H1 (cell line): ENCODE results near the gene TEX35. TPM values are rescaled to one million over a fixed set of nuclear protein-coding genes. Genes with fewer than 3 reads are reported as not detected.

ENCODE experiments used
- CTCF ChIA-PET: fragments of 300-600 bp; sonication (Branson Sonifier 250); formaldehyde crosslinking; loops from one replicate; lab custom pipeline; 2021; ENCODE audit not compliant: partially characterized antibody; lab: Charles Lee
- POLR2A ChIA-PET: fragments of 300-600 bp; sonication (Branson Sonifier 250); formaldehyde crosslinking; loops from one replicate; lab custom pipeline; 2021; ENCODE audit warnings: inconsistent platforms; ENCODE audit not compliant: partially characterized antibody; lab: Charles Lee
- DNase-seq, 2 experiments: peaks; one replicate each; pipeline versions ENCODE4 v3.0.0 to v3.0.0-alpha.2; 2010 to 2022; ENCODE audit warnings: low spot score in 2 of 2, low read depth in 1 of 2, mixed read lengths in 1 of 2
- FAIRE-seq: peaks from 2 replicates; lab custom pipeline; 2011; peaks lifted over from hg19 to GRCh38; lab: Jason Lieb, UNC
- H2AFZ ChIP-seq: 2 replicates; pipeline ENCODE4 v1.8.1; 2012; ENCODE audit warnings: low read length, inconsistent platforms
- H2AK5ac ChIP-seq: 2 replicates; pipeline ENCODE4 v1.6.1; 2013; ENCODE audit warnings: low read depth, low read length
- H2BK120ac ChIP-seq: replicated peaks from 2 replicates; pipeline ENCODE3; 2013; ENCODE audit warnings: low read depth, low read length, inconsistent platforms
- H2BK12ac ChIP-seq: 2 replicates; pipeline ENCODE4 v1.6.1; 2013; ENCODE audit warnings: low read depth, low read length
- H2BK15ac ChIP-seq: 2 replicates; pipeline ENCODE4 v1.6.1; 2013; ENCODE audit warnings: low read length
- H2BK20ac ChIP-seq: 2 replicates; pipeline ENCODE4 v1.6.1; 2013; ENCODE audit warnings: low read length
- H2BK5ac ChIP-seq: 2 replicates; pipeline ENCODE4 v1.6.1; 2013; ENCODE audit warnings: low read depth, low read length
- H3K14ac ChIP-seq: 2 replicates; pipeline ENCODE4 v1.6.1; 2013; ENCODE audit warnings: inconsistent platforms; ENCODE audit not compliant: insufficient read length
- H3K18ac ChIP-seq: 2 replicates; pipeline ENCODE4 v1.6.1; 2013; ENCODE audit warnings: low read length; ENCODE audit errors: extremely low read depth
- H3K23ac ChIP-seq: 2 replicates; pipeline ENCODE4 v1.6.1; 2013; ENCODE audit warnings: inconsistent platforms; ENCODE audit not compliant: insufficient read length
- H3K23me2 ChIP-seq: 2 replicates; pipeline ENCODE4 v1.6.1; 2013; ENCODE audit warnings: low read depth, low read length
- H3K27ac ChIP-seq: 2 replicates; pipeline ENCODE4 v1.6.1; 2011; ENCODE audit warnings: low read depth, low read length, inconsistent platforms
- H3K27me3 ChIP-seq, 4 experiments: replicated peaks in 1 of 4; 1 replicate in 1 of 4; 2 replicates in 3 of 4; pipeline versions ENCODE4 v1.6.1 to v1.8.1; 2011 to 2013; ENCODE audit warnings: low read length in 3 of 4, mild to moderate bottlenecking in 3 of 4, inconsistent platforms in 2 of 4, mixed read lengths in 2 of 4, moderate library complexity in 1 of 4; ENCODE audit not compliant: control insufficient read depth in 3 of 4, insufficient read depth in 3 of 4; ENCODE audit errors: extremely low read depth in 1 of 4
- H3K36me3 ChIP-seq, 4 experiments: 2 replicates each; pipeline versions ENCODE4 v1.6.1 to v1.8.1; 2011 to 2013; ENCODE audit warnings: mild to moderate bottlenecking in 4 of 4, low read length in 3 of 4, moderate library complexity in 2 of 4, control low read depth in 1 of 4, inconsistent platforms in 1 of 4; ENCODE audit not compliant: insufficient read depth in 4 of 4, control insufficient read depth in 2 of 4
- H3K4ac ChIP-seq: replicated peaks from 2 replicates; pipeline ENCODE3; 2013; ENCODE audit warnings: low read length, low read depth, mixed read lengths, inconsistent platforms; ENCODE audit not compliant: insufficient read length
- H3K4me1 ChIP-seq, 4 experiments: replicated peaks in 1 of 4; 1 replicate in 1 of 4; 2 replicates in 3 of 4; pipeline versions ENCODE4 v1.6.1 to v1.8.1; 2011 to 2013; ENCODE audit warnings: low read length in 3 of 4, inconsistent platforms in 2 of 4, mixed read lengths in 1 of 4; ENCODE audit not compliant: insufficient read depth in 4 of 4, control insufficient read depth in 3 of 4
- H3K4me2 ChIP-seq, 2 experiments: 2 replicates each; pipeline versions ENCODE4 v1.6.1 to v1.8.1; 2011 to 2013; ENCODE audit warnings: low read depth in 2 of 2, low read length in 2 of 2, control low read depth in 1 of 2, inconsistent platforms in 1 of 2, mild to moderate bottlenecking in 1 of 2; ENCODE audit not compliant: insufficient read depth in 1 of 2
- H3K4me3 ChIP-seq, 4 experiments: fragments of 200-600, 300-600 bp in 1 of 4; sonication (generic), shearing (Covaris generic), sonication (Bioruptor Twin) in 1 of 4; 2 replicates each; pipeline versions ENCODE4 v1.5.1 to v1.8.1; 2011 to 2016; ENCODE audit warnings: low read length in 4 of 4, low read depth in 3 of 4, control low read depth in 2 of 4, inconsistent platforms in 2 of 4, mild to moderate bottlenecking in 2 of 4, mixed read lengths in 1 of 4, moderate library complexity in 1 of 4; ENCODE audit not compliant: insufficient read depth in 2 of 4; ENCODE audit errors: extremely low read depth in 1 of 4
- H3K56ac ChIP-seq: replicated peaks from 2 replicates; pipeline ENCODE3; 2013; ENCODE audit warnings: low read depth, mild to moderate bottlenecking, mixed read lengths, low read length, inconsistent platforms; ENCODE audit not compliant: insufficient read length
- H3K79me1 ChIP-seq: 2 replicates; pipeline ENCODE4 v1.6.1; 2013; ENCODE audit warnings: low read depth, low read length, control low read depth
- H3K79me2 ChIP-seq, 2 experiments: 2 replicates each; pipeline versions ENCODE4 v1.6.1 to v1.8.1; 2012 to 2013; ENCODE audit warnings: low read length in 2 of 2, mild to moderate bottlenecking in 2 of 2, inconsistent platforms in 1 of 2; ENCODE audit not compliant: insufficient read depth in 2 of 2, control insufficient read depth in 1 of 2
- H3K9ac ChIP-seq, 4 experiments: replicated peaks in 1 of 4; 1 replicate in 1 of 4; 2 replicates in 3 of 4; pipeline versions ENCODE4 v1.6.1 to v1.8.1; 2011 to 2013; ENCODE audit warnings: low read depth in 3 of 4, low read length in 3 of 4, control low read depth in 2 of 4, mild to moderate bottlenecking in 2 of 4, moderate library complexity in 2 of 4, inconsistent platforms in 1 of 4; ENCODE audit errors: extremely low read depth in 1 of 4
- H3K9me3 ChIP-seq, 2 experiments: 2 replicates each; pipeline versions ENCODE4 v1.6.1 to v1.8.1; 2012 to 2013; ENCODE audit warnings: mild to moderate bottlenecking in 2 of 2, moderate library complexity in 2 of 2, control low read depth in 1 of 2, inconsistent platforms in 1 of 2, low read depth in 1 of 2, low read length in 1 of 2, mixed read lengths in 1 of 2; ENCODE audit not compliant: insufficient read depth in 2 of 2
- H4K20me1 ChIP-seq, 2 experiments: replicated peaks in 1 of 2; 2 replicates each; pipeline versions ENCODE3 to v1.8.1; 2011 to 2013; ENCODE audit warnings: inconsistent platforms in 2 of 2, low read length in 2 of 2, mild to moderate bottlenecking in 1 of 2; ENCODE audit not compliant: insufficient read depth in 2 of 2, control insufficient read depth in 1 of 2
- H4K5ac ChIP-seq: 2 replicates; pipeline ENCODE4 v1.6.1; 2013; ENCODE audit warnings: low read length, low read depth, mixed read lengths, inconsistent platforms; ENCODE audit not compliant: insufficient read length
- H4K8ac ChIP-seq: 2 replicates; pipeline ENCODE4 v1.8.0; 2013; ENCODE audit warnings: mild to moderate bottlenecking, moderate library complexity, low read length, inconsistent platforms; ENCODE audit not compliant: insufficient read depth; ENCODE audit errors: extremely low read depth
- H4K91ac ChIP-seq: replicated peaks from 2 replicates; pipeline ENCODE3; 2013; ENCODE audit warnings: low read length, mixed read lengths, inconsistent platforms; ENCODE audit not compliant: insufficient read length
- SIN3A ChIP-seq, 2 experiments: IDR thresholded peaks in 1 of 2; conservative IDR thresholded peaks in 1 of 2; 2 replicates each; pipeline ENCODE4 v1.6.1; 2011 to 2012; ENCODE audit warnings: low read length in 2 of 2, improper control_type of control experiment in 1 of 2, low read depth in 1 of 2, mild to moderate bottlenecking in 1 of 2
- TBP ChIP-seq: IDR thresholded peaks from 2 replicates; pipeline ENCODE4 v1.6.1; 2011; ENCODE audit warnings: low read depth, low read length, improper control_type of control experiment
- WGBS, 2 experiments: shearing (Covaris generic) in 1 of 2; methylation state at CpG; one replicate each; pipeline versions ENCODE4 v1.1.6 to v1.1.7; 2013 to 2015; ENCODE audit warnings: low lambda C conversion rate in 2 of 2, mixed read lengths in 2 of 2, inconsistent platforms in 1 of 2, low coverage in 1 of 2, missing lambda C conversion rate in 1 of 2; ENCODE audit not compliant: insufficient replicate concordance in 2 of 2, insufficient coverage in 1 of 2, insufficient read length in 1 of 2; ENCODE audit errors: extremely low coverage in 1 of 2, missing lambda C conversion rate in 1 of 2; 5-methylcytosine and 5-hydroxymethylcytosine counted together
- polyA plus RNA-seq, 7 experiments: library from polyadenylated mRNA; depleted of rRNA in 3 of 7; stranded (reverse) in 5 of 7; unstranded in 2 of 7; fragments of >200 nt in 5 of 7; fragments of 200-250 nt in 2 of 7; gene quantifications; 1 replicate in 5 of 7; 2 replicates in 1 of 7; 4 replicates in 1 of 7; pipeline versions ENCODE4 v1.2.1 to v1.2.3, GENCODE V29; 2011 to 2013; ENCODE audit warnings: missing spikeins in 2 of 7, mixed read lengths in 2 of 7
- total RNA-seq: library from RNA; stranded (reverse); fragmentation: NEBNext Ultra II Directional; extraction: Animal tissue kit (Norgen Biotek cat#: 25700); gene quantifications from 2 replicates; pipeline ENCODE4 v1.2.1, GENCODE V29; 2021

TEX35 gene
- total and polyA plus RNA-seq, 2 of the 8 experiments (the other 6 are each of a cell fraction or from before 2014, with no cell fraction given), result 0.03 TPM; not detected in 1

GRCh38 chr1:178495741-178496409 is 17.0 kb upstream of the TEX35 start:
- no peak overlapping the region for H2BK20ac ChIP-seq
- no peak overlapping the region for H3K4me3 ChIP-seq
- no peaks in the 10 kb centered on the region; the same call in 1 of the 2 replicates for H3K23me2 ChIP-seq
- H3K4me1 ChIP-seq, result no peaks in the 10 kb centered on the region; a peak in 1 of 7 replicates
- H4K20me1 ChIP-seq, result no peaks in the 10 kb centered on the region
- no peak overlapping the region for H3K14ac ChIP-seq
- H3K23ac ChIP-seq, result no peak overlapping the region
- no peaks in the 10 kb centered on the region for H3K79me2 ChIP-seq
- no peak for FAIRE-seq
- H3K4ac ChIP-seq, result no peak overlapping the region
- H3K9ac ChIP-seq, result no peak overlapping the region
- H4K5ac ChIP-seq, result no peak overlapping the region
- H3K9me3 ChIP-seq, result no peaks in the 10 kb centered on the region
- no peak overlapping the region for H2AK5ac ChIP-seq
- no peak overlapping the region for H2AFZ ChIP-seq
- TF ChIP-seq SIN3A (conservative IDR thresholded peaks at IDR 0.05 in 1 of 2, IDR thresholded peaks at IDR 0.05 in 1 of 2; ENCODE audit: low read depth in 1 of 2, low read length in 2 of 2) (no peak), TBP (no peak)
- no peak overlapping the region for H3K18ac ChIP-seq
- no peak overlapping the region for H3K4me2 ChIP-seq
- H3K27me3 ChIP-seq, result no peaks in the 10 kb centered on the region
- H2BK15ac ChIP-seq, result no peak overlapping the region
- no peaks in the 10 kb centered on the region for H3K79me1 ChIP-seq
- no peaks in the 10 kb centered on the region for H3K36me3 ChIP-seq
- ChIA-PET POLR2A (no interaction called here), CTCF (interaction anchor here (0.7 to 2.1 kb wide), 5 partner anchors 36 to 583 kb away, joined by 3 to 6 read pairs (median 3); no protein-coding TSS in a partner anchor)
- H2BK120ac ChIP-seq, result no peak overlapping the region
- peak in 1 of 2 experiments; percentile 34 for DNase-seq
- no peak overlapping the region for H2BK5ac ChIP-seq
- no peak overlapping the region for H4K8ac ChIP-seq
- H2BK12ac ChIP-seq, result no peak overlapping the region
- WGBS, 2 experiments, result 92% methylated on average over 12 of the region's 16 CpGs; no CpG with 5 or more reads in 1 of the 2 experiments
- H3K27ac ChIP-seq, result no peak overlapping the region
- H4K91ac ChIP-seq, result no peak overlapping the region
- H3K56ac ChIP-seq, result no peak overlapping the region
